HUES64 (cell line): ENCODE measurements around the gene MYO18B.

Experiments
- H3K27ac ChIP-seq: 2 replicates; pipeline ENCODE4 v1.7.0; 2013; ENCODE audit warnings: low read depth, low read length, inconsistent platforms
- H3K27me3 ChIP-seq: 2 replicates; pipeline ENCODE4 v1.6.1; 2013; ENCODE audit warnings: mild to moderate bottlenecking, low read length; ENCODE audit not compliant: insufficient read depth
- H3K36me3 ChIP-seq: 2 replicates; pipeline ENCODE4 v1.6.1; 2013; ENCODE audit warnings: mild to moderate bottlenecking, low read length; ENCODE audit not compliant: insufficient read depth
- H3K4me1 ChIP-seq: 2 replicates; pipeline ENCODE4 v1.6.1; 2013; ENCODE audit warnings: mild to moderate bottlenecking, low read length, moderate library complexity; ENCODE audit not compliant: insufficient read depth
- H3K4me3 ChIP-seq: 2 replicates; pipeline ENCODE4 v1.5.1; 2013; ENCODE audit warnings: mild to moderate bottlenecking, low read length, moderate library complexity
- H3K9ac ChIP-seq: 2 replicates; pipeline ENCODE4 v1.6.1; 2013; ENCODE audit warnings: mild to moderate bottlenecking, low read depth, low read length
- H3K9me3 ChIP-seq: 2 replicates; pipeline ENCODE4 v1.6.1; 2013; ENCODE audit warnings: low read depth, low read length; ENCODE audit not compliant: insufficient read depth
- WGBS: fragments of 150-250, 120-280 bp; methylation state at CpG from one replicate; pipeline ENCODE4 v1.1.7; 2013; ENCODE audit warnings: missing lambda C conversion rate; 5-methylcytosine and 5-hydroxymethylcytosine counted together

The MYO18B gene

DNA sequence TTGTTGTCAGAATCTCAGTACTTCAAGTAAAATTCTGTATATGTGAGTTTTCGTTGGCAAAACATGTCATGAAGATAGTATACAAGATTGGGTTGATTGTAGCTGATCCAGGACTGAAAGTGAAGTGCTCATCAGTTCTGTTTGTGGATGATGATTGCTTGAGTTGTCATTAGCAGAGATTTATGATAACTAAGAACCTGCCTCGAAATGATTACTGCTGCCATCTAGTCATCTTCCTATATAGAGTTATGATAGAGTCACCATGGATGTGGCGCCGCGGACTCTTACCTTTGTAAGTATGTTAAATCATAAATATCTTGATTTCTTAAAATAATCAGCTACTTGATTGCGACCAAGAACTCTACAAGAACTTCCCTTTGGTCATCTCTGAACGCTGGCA, 27.9 kb upstream of the MYO18B start:
- no peaks in the 10 kb centered on the region for H3K27me3 ChIP-seq
- no peaks in the 10 kb centered on the region for H3K9me3 ChIP-seq
- H3K9ac ChIP-seq = no peak overlapping the region
- H3K36me3 ChIP-seq = peaks cover 35% of the 10 kb centered on the region; the same call in 1 of the 2 replicates
- WGBS = 89% methylated on average over 4 of the region's 7 CpGs
- H3K4me1 ChIP-seq = no peaks in the 10 kb centered on the region
- no peak overlapping the region for H3K27ac ChIP-seq
- H3K4me3 ChIP-seq = no peak overlapping the region

DNA sequence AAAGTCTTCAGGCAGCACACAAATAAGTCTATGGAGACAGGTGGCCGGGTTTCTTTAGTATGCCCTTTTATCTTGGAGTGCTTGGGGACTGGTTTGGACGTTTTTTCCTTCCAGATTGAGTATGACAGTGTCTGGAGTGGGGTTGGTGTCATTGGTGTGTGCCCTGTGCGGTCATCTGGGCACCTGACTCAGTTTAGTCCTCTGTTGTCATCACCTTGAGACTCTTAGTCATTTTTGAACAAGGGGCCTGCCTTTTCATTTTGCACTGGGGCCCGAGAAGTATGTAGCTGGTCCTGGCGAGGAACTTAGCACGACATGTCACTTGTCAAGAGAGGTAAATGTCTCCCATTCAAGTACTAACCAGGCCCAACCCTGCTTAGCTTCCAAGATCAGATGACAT, 27.2 kb upstream of the MYO18B start:
- Histone ChIP-seq H3K27ac (no peak overlapping the region), H3K27me3 (no peaks in the 10 kb centered on the region), H3K4me1 (no peaks in the 10 kb centered on the region), H3K4me3 (no peak overlapping the region), H3K9me3 (no peaks in the 10 kb centered on the region), H3K36me3 (peaks cover 36% of the 10 kb centered on the region; the same call in 1 of the 2 replicates), H3K9ac (no peak overlapping the region)
- 79% methylated on average over 6 of the region's 6 CpGs for WGBS

DNA sequence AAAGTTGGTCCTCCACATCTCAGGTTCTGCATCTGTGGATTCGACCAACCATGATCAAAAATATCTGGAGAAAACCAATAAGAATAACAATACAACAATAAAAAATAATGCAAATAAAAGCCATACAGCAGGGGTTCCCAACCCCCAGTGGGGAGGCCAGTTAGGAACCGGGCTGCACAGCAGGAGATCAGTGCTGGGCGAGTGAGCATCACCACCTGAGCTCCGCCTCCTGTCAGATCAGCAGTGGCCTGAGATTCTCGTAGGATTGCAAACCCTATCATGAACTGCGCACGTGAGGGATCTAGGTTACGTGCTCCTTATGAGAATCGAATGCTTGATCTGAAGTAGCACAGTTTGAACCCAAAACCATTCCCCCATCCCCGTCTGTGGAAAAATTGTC, 25.4 kb upstream of the MYO18B start:
- Histone ChIP-seq H3K9me3 (no peaks in the 10 kb centered on the region), H3K27ac (no peak overlapping the region), H3K27me3 (no peaks in the 10 kb centered on the region), H3K4me3 (no peak overlapping the region), H3K9ac (no peak overlapping the region), H3K36me3 (peaks cover 28% of the 10 kb centered on the region; the same call in 1 of the 2 replicates), H3K4me1 (no peaks in the 10 kb centered on the region)
- 78% methylated on average over 10 of the region's 10 CpGs for WGBS

DNA sequence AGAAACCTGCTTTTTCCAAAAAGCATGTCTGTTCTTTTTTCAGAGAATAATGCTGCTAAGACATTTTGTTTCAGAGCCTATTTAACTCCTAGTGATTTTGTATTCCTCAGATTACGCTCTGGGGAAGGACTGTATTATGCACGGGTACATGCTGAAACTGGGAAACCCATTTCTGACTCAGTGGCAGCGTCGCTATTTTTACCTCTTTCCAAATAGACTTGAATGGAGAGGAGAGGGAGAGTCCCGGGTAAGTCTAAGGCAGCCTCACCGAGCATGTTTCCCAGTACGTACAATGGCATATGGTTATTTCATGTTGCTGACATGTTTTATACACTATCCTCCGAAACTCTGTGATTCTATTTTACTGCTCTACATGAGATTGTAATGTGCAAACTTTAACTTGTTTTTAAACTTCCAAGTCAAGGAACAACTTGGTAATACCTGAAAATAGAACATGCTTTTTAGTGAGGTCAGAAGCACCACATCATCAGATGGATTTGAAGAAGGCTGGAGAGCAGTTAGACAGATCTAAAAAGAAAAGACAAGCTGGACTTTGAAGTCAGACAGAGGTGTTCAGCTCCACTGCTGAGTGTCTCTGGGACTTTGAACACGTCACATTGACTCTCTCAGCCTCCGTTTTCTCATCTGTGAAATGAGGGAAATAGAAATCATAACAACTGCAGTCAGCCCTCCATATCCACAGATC, 23.7 kb upstream of the MYO18B start:
- Histone ChIP-seq H3K4me3 (no peak overlapping the region), H3K27me3 (no peaks in the 10 kb centered on the region), H3K36me3 (peaks cover 37% of the 10 kb centered on the region), H3K4me1 (no peaks in the 10 kb centered on the region), H3K27ac (no peak overlapping the region), H3K9ac (no peak overlapping the region), H3K9me3 (no peaks in the 10 kb centered on the region)
- 92% methylated on average over 10 of the region's 10 CpGs for WGBS

DNA sequence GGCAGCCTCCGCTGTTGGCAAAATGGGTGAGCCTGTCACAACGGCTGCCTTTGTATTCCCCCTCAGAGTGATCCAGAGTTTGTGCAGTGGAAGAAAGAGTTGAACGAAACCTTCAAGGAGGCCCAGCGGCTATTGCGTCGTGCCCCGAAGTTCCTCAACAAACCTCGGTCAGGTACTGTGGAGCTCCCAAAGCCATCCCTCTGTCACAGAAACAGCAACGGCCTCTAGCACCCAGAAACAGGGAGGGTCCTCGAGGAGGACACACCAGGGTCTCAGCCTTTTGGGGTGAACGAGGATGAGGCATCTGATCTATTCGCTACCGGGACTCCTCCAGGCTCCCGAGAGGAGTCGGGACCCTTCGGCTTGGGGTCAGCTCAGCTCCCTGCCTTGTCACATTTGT, 19.8 kb upstream of the MYO18B start:
- H3K4me1 ChIP-seq = peaks cover 3% of the 10 kb centered on the region; the same call in 1 of the 2 replicates
- no peak overlapping the region for H3K4me3 ChIP-seq
- no peak overlapping the region; the same call in 1 of the 2 replicates for H3K9ac ChIP-seq
- H3K9me3 ChIP-seq = no peaks in the 10 kb centered on the region
- 95% methylated on average over 16 of the region's 16 CpGs for WGBS
- H3K27ac ChIP-seq = no peak overlapping the region
- H3K36me3 ChIP-seq = peaks cover 24% of the 10 kb centered on the region
- no peaks in the 10 kb centered on the region for H3K27me3 ChIP-seq

DNA sequence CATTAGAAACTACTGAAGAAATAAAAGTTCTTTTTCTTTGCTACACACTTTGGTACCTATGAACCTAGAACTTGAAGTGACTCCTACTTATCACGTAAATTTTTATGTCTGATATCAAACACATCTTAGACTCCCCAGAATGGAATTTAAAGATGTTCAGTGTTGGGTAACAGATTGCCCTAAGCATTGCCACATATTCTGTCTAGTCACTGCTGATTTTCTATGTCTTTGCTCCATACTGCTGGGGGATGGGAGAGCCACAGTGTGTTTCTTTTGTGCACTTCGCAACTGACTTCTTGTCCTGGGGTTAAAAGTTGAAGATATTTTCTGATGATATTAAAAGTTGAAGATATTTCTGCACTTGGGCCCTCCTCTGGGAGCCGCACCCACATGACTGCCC, 19.4 kb upstream of the MYO18B start:
- Histone ChIP-seq H3K4me1 (peaks cover 3% of the 10 kb centered on the region; the same call in 1 of the 2 replicates), H3K4me3 (no peak overlapping the region), H3K36me3 (peaks cover 24% of the 10 kb centered on the region), H3K9me3 (no peaks in the 10 kb centered on the region), H3K27me3 (no peaks in the 10 kb centered on the region), H3K27ac (no peak overlapping the region), H3K9ac (no peak overlapping the region)
- 93% methylated on average over 2 of the region's 3 CpGs for WGBS

DNA sequence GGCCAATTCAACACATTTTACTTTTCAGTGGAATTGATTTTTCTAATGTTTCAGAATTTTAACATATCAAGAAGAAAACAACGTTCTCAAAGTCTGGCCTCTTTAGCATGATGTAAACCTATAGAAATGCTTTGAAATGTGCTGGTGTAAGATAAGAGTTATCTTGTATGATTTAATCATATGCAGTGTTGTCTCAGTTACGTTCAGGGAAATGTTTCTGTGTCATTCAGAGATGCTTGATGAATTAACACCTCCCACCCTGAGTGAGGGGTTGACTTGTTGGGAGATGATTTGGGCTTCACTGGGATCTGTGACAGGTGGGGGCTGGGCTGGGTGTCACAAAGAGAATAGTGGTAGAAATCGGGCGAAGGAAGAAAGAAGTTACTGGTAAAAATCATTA, 15.7 kb upstream of the MYO18B start:
- Histone ChIP-seq H3K4me3 (no peak overlapping the region), H3K36me3 (peaks cover 13% of the 10 kb centered on the region), H3K9ac (no peak overlapping the region), H3K4me1 (peaks cover 8% of the 10 kb centered on the region), H3K27ac (no peak overlapping the region), H3K9me3 (no peaks in the 10 kb centered on the region), H3K27me3 (no peaks in the 10 kb centered on the region)
- WGBS = 57% methylated on average over 2 of the region's 4 CpGs

DNA sequence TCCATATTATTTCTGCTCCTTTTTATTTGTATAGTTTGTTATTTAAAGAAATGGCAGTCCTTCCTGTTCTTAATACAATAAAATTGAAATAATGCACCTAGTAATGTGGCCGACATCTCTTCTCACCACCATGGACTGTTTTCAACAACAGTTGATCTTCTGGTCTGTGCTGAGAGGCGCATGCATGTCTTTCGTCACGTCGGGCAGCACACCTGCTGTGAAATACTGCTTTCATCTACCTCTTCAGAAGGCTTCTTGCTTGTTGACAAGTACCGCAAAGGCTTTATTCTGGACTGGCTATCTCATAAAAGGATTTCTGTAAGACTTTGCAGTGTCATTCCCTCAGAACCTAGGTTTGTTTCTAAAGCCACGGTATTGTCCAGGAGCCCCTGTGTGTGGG, 13.9 kb upstream of the MYO18B start:
- Histone ChIP-seq H3K9ac (no peak overlapping the region), H3K4me1 (peaks cover 8% of the 10 kb centered on the region), H3K27ac (no peak overlapping the region), H3K4me3 (no peak overlapping the region), H3K9me3 (no peaks in the 10 kb centered on the region), H3K36me3 (peaks cover 3% of the 10 kb centered on the region; the same call in 1 of the 2 replicates), H3K27me3 (no peaks in the 10 kb centered on the region)
- WGBS = 86% methylated on average over 7 of the region's 7 CpGs

DNA sequence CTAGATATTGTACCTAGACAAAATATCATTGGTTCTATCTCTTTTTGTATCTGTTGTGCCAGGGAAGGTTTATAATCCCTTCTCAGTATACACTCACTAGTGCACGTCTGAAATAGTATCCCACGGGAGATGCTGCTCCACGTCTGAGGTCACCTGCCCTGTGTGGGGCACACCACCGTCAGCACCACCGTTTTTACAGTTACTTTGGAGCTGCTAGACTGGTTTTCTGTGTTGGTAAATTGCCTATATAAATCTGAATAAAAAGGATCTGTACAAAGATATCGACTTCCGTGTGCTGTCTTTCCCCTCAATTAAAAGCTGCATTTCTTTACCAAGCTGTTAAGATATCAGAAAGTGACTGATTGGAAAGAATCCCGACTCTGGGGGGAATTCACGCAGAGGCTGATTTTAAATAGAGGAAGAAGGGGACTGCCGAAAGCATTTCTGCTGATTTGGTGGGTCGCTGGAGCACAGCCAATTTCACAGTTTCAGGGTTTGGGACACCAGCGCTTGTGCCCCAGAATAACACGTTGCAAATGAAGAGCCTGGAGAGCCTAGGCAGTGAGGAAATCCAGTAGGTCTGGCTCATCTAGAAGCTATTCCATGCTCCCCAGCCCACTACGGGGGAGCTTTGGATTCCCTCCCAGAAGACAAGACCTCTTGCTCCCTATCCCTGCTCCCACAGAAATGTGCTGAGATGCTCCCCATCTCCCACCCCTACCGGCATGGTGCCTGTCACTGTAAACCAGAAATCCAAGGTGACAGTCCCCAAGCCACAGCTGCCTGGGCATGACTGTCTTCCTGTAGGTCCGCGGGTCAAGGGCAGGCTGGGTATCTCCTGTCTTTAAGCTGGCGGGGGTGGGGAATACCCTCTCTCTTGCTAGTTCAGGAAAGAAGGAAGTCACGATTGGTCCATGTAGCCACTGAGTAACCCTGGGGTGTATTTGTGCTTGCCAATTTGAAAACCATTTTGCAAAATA, 12.7 kb upstream of the MYO18B start:
- H3K27me3 ChIP-seq = no peaks in the 10 kb centered on the region
- 90% methylated on average over 19 of the region's 19 CpGs for WGBS
- no peak overlapping the region for H3K27ac ChIP-seq
- H3K4me1 ChIP-seq = peaks cover 8% of the 10 kb centered on the region
- H3K4me3 ChIP-seq = no peak overlapping the region
- H3K9ac ChIP-seq = no peak overlapping the region
- no peaks in the 10 kb centered on the region for H3K36me3 ChIP-seq
- H3K9me3 ChIP-seq = no peaks in the 10 kb centered on the region

DNA sequence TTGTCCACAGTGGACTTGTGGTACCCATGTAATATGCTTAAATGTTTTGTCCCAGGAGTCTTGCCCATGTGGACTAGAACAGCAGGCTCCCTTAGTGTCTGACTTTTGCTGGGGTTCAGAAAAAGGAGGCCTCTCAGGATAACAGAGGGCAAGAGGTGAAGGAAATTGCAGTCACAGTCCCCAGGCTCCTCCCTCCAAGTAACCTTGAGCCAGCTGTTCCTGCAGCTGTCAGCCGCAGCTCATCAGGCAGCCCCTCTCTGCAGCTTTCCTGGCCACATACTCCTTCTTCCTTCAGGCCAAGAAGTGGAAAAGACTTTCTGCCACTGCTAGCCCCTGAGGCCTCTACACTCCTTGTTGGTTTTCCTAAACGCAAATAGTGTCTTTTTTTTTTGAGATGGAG, 6.3 kb upstream of the MYO18B start:
- Histone ChIP-seq H3K4me1 (no peaks in the 10 kb centered on the region), H3K27me3 (no peaks in the 10 kb centered on the region), H3K9me3 (no peaks in the 10 kb centered on the region), H3K4me3 (no peak overlapping the region), H3K9ac (no peak overlapping the region), H3K27ac (no peak overlapping the region), H3K36me3 (no peaks in the 10 kb centered on the region)
- WGBS = 97% methylated on average over 2 of the region's 2 CpGs

DNA sequence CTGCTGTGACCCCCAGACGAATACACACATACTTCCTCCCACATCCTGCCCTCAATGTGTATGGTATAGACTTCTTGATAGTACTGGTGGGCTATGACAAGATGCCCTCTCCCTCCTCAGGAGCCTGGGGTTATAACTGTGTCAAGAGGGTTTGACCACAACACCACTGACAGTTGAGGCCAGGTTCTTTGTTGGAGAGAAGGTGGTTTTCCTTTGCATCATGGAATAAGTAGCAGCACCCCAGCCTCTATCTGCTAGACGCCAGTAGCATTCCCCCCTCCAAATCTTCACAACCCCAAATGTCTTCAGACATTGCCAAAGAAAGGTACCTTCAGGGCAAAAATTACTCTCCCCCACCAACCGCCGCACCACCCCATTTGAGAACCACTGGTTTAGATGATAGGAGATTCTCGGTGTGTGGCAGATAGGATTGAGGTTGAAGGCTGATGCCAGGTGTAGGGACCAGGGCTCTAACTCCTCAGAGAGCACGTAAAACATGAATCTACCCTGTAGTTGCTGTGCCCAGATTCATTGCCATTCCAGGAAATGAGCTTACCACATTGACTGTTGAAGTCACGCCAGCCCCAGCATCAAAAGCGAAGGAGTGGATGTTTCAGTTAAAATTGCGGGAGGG, 5.5 kb upstream of the MYO18B start:
- Histone ChIP-seq H3K9ac (no peak overlapping the region), H3K27ac (no peak overlapping the region), H3K9me3 (no peaks in the 10 kb centered on the region), H3K36me3 (no peaks in the 10 kb centered on the region), H3K27me3 (no peaks in the 10 kb centered on the region), H3K4me3 (no peak overlapping the region), H3K4me1 (no peaks in the 10 kb centered on the region)
- WGBS = 96% methylated on average over 8 of the region's 9 CpGs
